ENCODE data around the gene WDFY4.

The WDFY4 gene

GRCh38 chr10:48731654-48732053 is 47.0 kb downstream of the WDFY4 start:
- DNase-seq (ENCODE audit: extremely low spot score) = no peak
- POLR2A ChIA-PET = no interaction called here
- CTCF ChIA-PET = no interaction called here
- TF ChIP-seq FOXK2 (IDR thresholded peaks at IDR 0.05) = no peak
- no peak for TF ChIP-seq L3MBTL2 (conservative IDR thresholded peaks at IDR 0.05)
- no peak for TF ChIP-seq HDGF (IDR thresholded peaks at IDR 0.05; ENCODE audit: borderline replicate concordance)
- TF ChIP-seq SUZ12 (IDR thresholded peaks at IDR 0.05) = no peak
- no peak for TF ChIP-seq ARNT (IDR thresholded peaks at IDR 0.05)
- no peak for TF ChIP-seq NFRKB (IDR thresholded peaks at IDR 0.05)
- no peak for TF ChIP-seq ELF4 (IDR thresholded peaks at IDR 0.05)
- TF ChIP-seq BHLHE40 (IDR thresholded peaks at IDR 0.05; ENCODE audit: borderline replicate concordance) = no peak
- TF ChIP-seq ZNF384 (IDR thresholded peaks at IDR 0.05) = no peak
- TF ChIP-seq FOXM1 (IDR thresholded peaks at IDR 0.05; ENCODE audit: borderline replicate concordance) = no peak
- TF ChIP-seq, protein P1, sequence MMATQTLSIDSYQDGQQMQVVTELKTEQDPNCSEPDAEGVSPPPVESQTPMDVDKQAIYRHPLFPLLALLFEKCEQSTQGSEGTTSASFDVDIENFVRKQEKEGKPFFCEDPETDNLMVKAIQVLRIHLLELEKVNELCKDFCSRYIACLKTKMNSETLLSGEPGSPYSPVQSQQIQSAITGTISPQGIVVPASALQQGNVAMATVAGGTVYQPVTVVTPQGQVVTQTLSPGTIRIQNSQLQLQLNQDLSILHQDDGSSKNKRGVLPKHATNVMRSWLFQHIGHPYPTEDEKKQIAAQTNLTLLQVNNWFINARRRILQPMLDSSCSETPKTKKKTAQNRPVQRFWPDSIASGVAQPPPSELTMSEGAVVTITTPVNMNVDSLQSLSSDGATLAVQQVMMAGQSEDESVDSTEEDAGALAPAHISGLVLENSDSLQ (IDR thresholded peaks at IDR 0.05) = no peak

DNA sequence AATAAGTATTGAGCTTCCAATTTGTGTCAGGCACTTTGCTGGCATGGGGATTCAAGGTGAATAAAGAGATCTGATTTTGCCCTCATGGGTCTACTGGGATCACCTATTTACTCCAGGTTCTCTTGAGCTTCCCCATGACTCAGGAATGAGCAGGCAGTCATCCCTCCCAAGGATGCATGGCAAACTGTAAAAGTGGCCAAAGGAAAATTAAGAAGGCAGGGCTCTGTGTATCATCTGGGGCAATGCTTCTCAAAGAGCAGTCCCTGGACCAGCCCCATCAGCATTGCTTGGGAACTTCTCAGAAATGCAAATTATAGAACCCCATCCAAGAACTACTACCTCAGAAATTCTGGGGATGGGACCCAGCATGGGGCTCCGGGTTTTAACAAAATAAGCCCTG is 48.7 kb downstream of the WDFY4 start:
- TF ChIP-seq TARDBP (IDR thresholded peaks at IDR 0.05) = no peak
- ChIA-PET CTCF (no interaction called here), POLR2A (no interaction called here)
- DNase-seq (ENCODE audit: extremely low spot score) = no peak

- DNase-seq (ENCODE audit: extremely low spot score) = no peak
- TF ChIP-seq ARNT (IDR thresholded peaks at IDR 0.05) (no peak), L3MBTL2 (conservative IDR thresholded peaks at IDR 0.05) (no peak), FOXM1 (IDR thresholded peaks at IDR 0.05; ENCODE audit: borderline replicate concordance) (no peak), FOXA1 (IDR thresholded peaks at IDR 0.05) (no peak), CTBP1 (IDR thresholded peaks at IDR 0.05; ENCODE audit: borderline replicate concordance) (no peak), NFRKB (IDR thresholded peaks at IDR 0.05) (no peak), LEF1 (IDR thresholded peaks at IDR 0.05; ENCODE audit: borderline replicate concordance) (no peak), HDGF (IDR thresholded peaks at IDR 0.05; ENCODE audit: borderline replicate concordance) (no peak), SUZ12 (IDR thresholded peaks at IDR 0.05) (no peak), FOXK2 (IDR thresholded peaks at IDR 0.05) (no peak), BHLHE40 (IDR thresholded peaks at IDR 0.05; ENCODE audit: borderline replicate concordance) (no peak), ELF4 (IDR thresholded peaks at IDR 0.05) (no peak), TARDBP (IDR thresholded peaks at IDR 0.05) (no peak), ZNF384 (IDR thresholded peaks at IDR 0.05) (no peak), SP1 (IDR thresholded peaks at IDR 0.05) (no peak)
- TF ChIP-seq, protein P1 (IDR thresholded peaks at IDR 0.05) = no peak
- ChIA-PET CTCF (interaction anchor here (0.7 kb wide), 1 partner anchor 805 kb away, joined by 3 read pairs; no protein-coding TSS in a partner anchor), POLR2A (no interaction called here)
Measured at GRCh38 chr10:48735836-48736390, 51.2 kb downstream of the WDFY4 start.

DNA sequence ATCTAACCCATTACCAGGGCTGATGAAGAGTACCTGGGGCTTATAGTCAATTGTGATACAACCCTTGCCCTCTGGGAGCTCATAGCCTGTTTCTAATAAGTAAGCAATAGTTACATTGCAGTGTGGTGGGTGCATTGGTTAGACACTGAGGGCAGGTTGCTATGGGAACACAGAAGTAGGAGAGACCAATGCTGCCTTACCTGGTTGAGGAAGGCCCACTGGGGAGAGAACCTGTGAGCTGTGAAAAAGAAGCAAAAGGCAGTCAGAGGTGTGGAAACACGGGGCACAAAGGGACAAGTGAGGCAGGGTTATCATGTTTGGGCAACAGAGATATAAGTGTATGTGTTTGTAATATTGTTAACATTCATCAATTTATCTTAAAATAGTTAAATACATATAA is 51.9 kb downstream of the WDFY4 start:
- TF ChIP-seq SUZ12 (IDR thresholded peaks at IDR 0.05) (no peak), L3MBTL2 (conservative IDR thresholded peaks at IDR 0.05) (no peak), FOXA1 (IDR thresholded peaks at IDR 0.05) (no peak), BHLHE40 (IDR thresholded peaks at IDR 0.05; ENCODE audit: borderline replicate concordance) (no peak), HDGF (IDR thresholded peaks at IDR 0.05; ENCODE audit: borderline replicate concordance) (no peak), NFRKB (IDR thresholded peaks at IDR 0.05) (no peak), CTBP1 (IDR thresholded peaks at IDR 0.05; ENCODE audit: borderline replicate concordance) (no peak), LEF1 (IDR thresholded peaks at IDR 0.05; ENCODE audit: borderline replicate concordance) (no peak), SP1 (IDR thresholded peaks at IDR 0.05) (no peak), TARDBP (IDR thresholded peaks at IDR 0.05) (no peak), ZNF384 (IDR thresholded peaks at IDR 0.05) (no peak), FOXK2 (IDR thresholded peaks at IDR 0.05) (no peak), ELF4 (IDR thresholded peaks at IDR 0.05) (no peak), ARNT (IDR thresholded peaks at IDR 0.05) (no peak)
- TF ChIP-seq, protein P1 (IDR thresholded peaks at IDR 0.05) = no peak
- no peak for DNase-seq (ENCODE audit: extremely low spot score)
- ChIA-PET POLR2A (no interaction called here), CTCF (no interaction called here)

DNA sequence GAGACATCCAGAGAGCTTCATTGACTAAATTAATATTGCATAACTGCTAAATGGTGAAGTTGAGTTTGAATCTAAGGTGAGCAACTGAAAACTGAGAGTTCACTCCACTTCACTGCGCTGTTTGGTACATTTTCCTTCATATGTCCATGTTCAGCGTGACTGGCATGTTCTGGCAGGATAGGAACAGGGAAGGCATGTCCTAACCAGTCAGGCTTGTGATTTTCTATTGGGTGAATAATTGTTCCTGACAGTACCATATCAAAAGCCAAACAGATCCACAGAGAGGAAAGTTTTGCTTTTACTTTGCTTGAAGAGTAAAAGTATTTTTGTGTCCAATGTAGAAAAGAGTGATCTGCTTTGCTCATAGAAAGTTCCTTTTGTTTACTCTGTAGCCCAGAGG is 53.2 kb downstream of the WDFY4 start:
- TF ChIP-seq ARNT (IDR thresholded peaks at IDR 0.05) (no peak), FOXA1 (IDR thresholded peaks at IDR 0.05) (no peak), ZNF384 (IDR thresholded peaks at IDR 0.05) (no peak), L3MBTL2 (conservative IDR thresholded peaks at IDR 0.05) (no peak), SP1 (IDR thresholded peaks at IDR 0.05) (no peak), SUZ12 (IDR thresholded peaks at IDR 0.05) (no peak), BHLHE40 (IDR thresholded peaks at IDR 0.05; ENCODE audit: borderline replicate concordance) (no peak), TARDBP (IDR thresholded peaks at IDR 0.05) (no peak), HDGF (IDR thresholded peaks at IDR 0.05; ENCODE audit: borderline replicate concordance) (no peak), NFRKB (IDR thresholded peaks at IDR 0.05) (no peak)
- TF ChIP-seq, protein P1 (IDR thresholded peaks at IDR 0.05) = no peak
- DNase-seq (ENCODE audit: extremely low spot score) = no peak
- ChIA-PET CTCF (no interaction called here), POLR2A (no interaction called here)

DNA sequence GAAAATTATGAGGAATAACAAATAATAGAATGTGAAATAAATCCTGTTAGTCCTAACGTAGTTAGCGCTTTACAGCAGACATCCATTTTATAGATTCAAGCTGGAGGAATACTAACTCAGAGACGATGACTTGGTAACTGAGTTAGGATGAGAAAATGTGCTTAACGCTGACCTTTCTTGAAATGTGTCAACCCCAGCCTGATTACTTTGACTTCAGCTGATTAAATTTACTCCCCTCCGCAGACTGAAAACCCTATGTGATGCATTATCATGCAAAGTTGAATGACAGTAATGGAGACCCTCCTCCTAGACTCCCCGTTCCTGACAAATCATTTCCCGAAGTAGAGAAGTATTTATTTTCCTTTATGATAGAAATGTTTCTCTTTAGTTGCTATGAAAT is 54.5 kb downstream of the WDFY4 start:
- TF ChIP-seq NFRKB (IDR thresholded peaks at IDR 0.05) (no peak), FOXK2 (IDR thresholded peaks at IDR 0.05) (no peak), FOXA1 (IDR thresholded peaks at IDR 0.05) (no peak), ELF4 (IDR thresholded peaks at IDR 0.05) (no peak), BHLHE40 (IDR thresholded peaks at IDR 0.05; ENCODE audit: borderline replicate concordance) (no peak)
- TF ChIP-seq, protein P1 (IDR thresholded peaks at IDR 0.05) = no peak
- CTCF ChIA-PET = no interaction called here
- no peak for DNase-seq (ENCODE audit: extremely low spot score)
- POLR2A ChIA-PET = no interaction called here

All from HEK293T (cell line).